HepG2 (cell line): ENCODE measurements around the gene UNC5B. TPM values are rescaled to one million over a fixed set of nuclear protein-coding genes. Genes with fewer than 3 reads are reported as not detected.

Experiments used
- AGO2 ChIP-seq: fragments of 200-400 bp; formaldehyde crosslinking; optimal IDR thresholded peaks from 2 replicates; pipeline ENCODE3; 2017; ENCODE audit warnings: mild to moderate bottlenecking, low read depth, low read length, moderate library complexity
- CBX5 ChIP-seq: sonication (generic); formaldehyde crosslinking; IDR thresholded peaks from 2 replicates; pipeline ENCODE4 v1.4.0; 2020; ENCODE audit warnings: missing genetic modification reagents, borderline replicate concordance
- ELF3 ChIP-seq: IDR thresholded peaks from 2 replicates; pipeline ENCODE4 v1.6.1; 2016; ENCODE audit warnings: missing genetic modification reagents, missing compliant biosample characterization
- FLYWCH1 ChIP-seq: sonication (generic); formaldehyde crosslinking; IDR thresholded peaks from 2 replicates; pipeline ENCODE4 v1.8.1; 2023; ENCODE audit warnings: mild to moderate bottlenecking, missing genetic modification reagents
- FOXP1 ChIP-seq, 2 experiments: fragments of 450-650 bp in 1 of 2; IDR thresholded peaks; 2 replicates each; pipeline ENCODE4 v1.6.1; 2017 to 2018; ENCODE audit warnings: antibody characterized with exemption in 1 of 2
- GMEB1 ChIP-seq: sonication (generic); formaldehyde crosslinking; IDR thresholded peaks from 2 replicates; pipeline ENCODE4 v1.5.1; 2020; ENCODE audit warnings: missing genetic modification reagents, mild to moderate bottlenecking, borderline replicate concordance
- MLLT10 ChIP-seq: sonication (generic); formaldehyde crosslinking; IDR thresholded peaks from 2 replicates; pipeline ENCODE4 v1.4.0; 2020; ENCODE audit warnings: missing genetic modification reagents
- MTA1 ChIP-seq: sonication (generic); formaldehyde crosslinking; IDR thresholded peaks from 2 replicates; pipeline ENCODE4 v1.4.0; 2020; ENCODE audit warnings: missing genetic modification reagents, mild to moderate bottlenecking, borderline replicate concordance
- NR3C1 ChIP-seq: sonication (generic); formaldehyde crosslinking; IDR thresholded peaks from 2 replicates; pipeline ENCODE4 v1.4.0; 2020; ENCODE audit warnings: missing genetic modification reagents
- RXRB ChIP-seq: IDR thresholded peaks from 2 replicates; pipeline ENCODE4 v1.6.1; 2016; ENCODE audit warnings: borderline replicate concordance, missing genetic modification reagents, missing compliant biosample characterization
- SRSF4 ChIP-seq: fragments of 200-400 bp; formaldehyde crosslinking; IDR thresholded peaks from one replicate; pipeline ENCODE4 v1.6.1; 2018; ENCODE audit warnings: mild to moderate bottlenecking, low read depth, low read length, moderate library complexity; ENCODE audit not compliant: poor library complexity, severe bottlenecking
- SUZ12 ChIP-seq: fragments of 150-350 bp; IDR thresholded peaks from 2 replicates; pipeline ENCODE4 v1.6.1; 2014; ENCODE audit warnings: low read depth, low read length
- SYNCRIP ChIP-seq: fragments of 200-400 bp; formaldehyde crosslinking; IDR thresholded peaks from 2 replicates; pipeline ENCODE4 v1.6.1; 2018; ENCODE audit warnings: mild to moderate bottlenecking, low read depth, low read length; ENCODE audit not compliant: insufficient read depth
- TAF1 ChIP-seq: sonication (generic); formaldehyde crosslinking; IDR thresholded peaks from 2 replicates; pipeline ENCODE4 v1.4.0; 2020; ENCODE audit warnings: missing genetic modification reagents
- XBP1 ChIP-seq: sonication (generic); formaldehyde crosslinking; IDR thresholded peaks from 2 replicates; pipeline ENCODE4 v1.5.0; 2020; ENCODE audit warnings: missing genetic modification reagents
- ZBTB10 ChIP-seq: sonication (generic); formaldehyde crosslinking; IDR thresholded peaks from 2 replicates; pipeline ENCODE4 v1.4.0; 2020; ENCODE audit warnings: missing genetic modification reagents, borderline replicate concordance
- ZNF12 ChIP-seq: sonication (generic); formaldehyde crosslinking; IDR thresholded peaks from 2 replicates; pipeline ENCODE4 v1.5.0; 2020; ENCODE audit warnings: missing genetic modification reagents
- ZNF431 ChIP-seq: sonication (generic); formaldehyde crosslinking; IDR thresholded peaks from 2 replicates; pipeline ENCODE4 v1.9.0; 2022; ENCODE audit warnings: missing genetic modification reagents, low read depth, mild to moderate bottlenecking, borderline replicate concordance
- ZNF644 ChIP-seq: IDR thresholded peaks from 2 replicates; pipeline ENCODE4 v1.6.1; 2016; ENCODE audit warnings: low read depth
- ZNF670 ChIP-seq: sonication (generic); formaldehyde crosslinking; IDR thresholded peaks from 2 replicates; pipeline ENCODE4 v1.8.0; 2022; ENCODE audit warnings: mild to moderate bottlenecking, missing genetic modification reagents, borderline replicate concordance
- ZNF839 ChIP-seq: sonication (generic); formaldehyde crosslinking; IDR thresholded peaks from 2 replicates; pipeline ENCODE4 v1.4.0; 2020; ENCODE audit warnings: missing genetic modification reagents, mild to moderate bottlenecking, borderline replicate concordance
- ZNF891 ChIP-seq: sonication (generic); formaldehyde crosslinking; IDR thresholded peaks from 2 replicates; pipeline ENCODE4 v1.5.0; 2020; ENCODE audit warnings: mild to moderate bottlenecking, missing genetic modification reagents
- polyA plus RNA-seq, 8 experiments: library from polyadenylated mRNA; depleted of rRNA in 3 of 8; stranded (reverse) in 7 of 8; unstranded in 1 of 8; fragments of >200 nt; fragmentation: Illumina TruSeq in 4 of 8; extraction: Trizol in 4 of 8; gene quantifications; 2 replicates each; pipeline versions ENCODE4 v1.2.1 to v1.2.3, GENCODE V29; 2011 to 2016; ENCODE audit warnings: low read depth in 4 of 8, missing spikeins in 1 of 8, mixed read lengths in 1 of 8; ENCODE audit not compliant: insufficient read depth in 1 of 8
- total RNA-seq, 5 experiments: library from RNA; depleted of rRNA; stranded (reverse); fragments of >200 nt; fragmentation: Illumina TruSeq; extraction: Trizol; gene quantifications; 2 replicates each; pipeline ENCODE4 v1.2.3, GENCODE V29; 2016; ENCODE audit warnings: low read depth in 1 of 5
- TF ChIP-seq, protein P1 (sequence below): sonication (generic); formaldehyde crosslinking; IDR thresholded peaks from 2 replicates; pipeline ENCODE4 v1.4.0; 2020; ENCODE audit warnings: missing genetic modification reagents

Gene UNC5B
- total and polyA plus RNA-seq, 2 of the 13 experiments (the other 11 are each of a cell fraction or from before 2014, with no cell fraction given) = 0.07 TPM

GRCh38 chr10:71347587-71348395 lies 135.4 kb downstream of the UNC5B start (continued):
- 0 out of 2 replicates have a peak, but pooled peaks have one; percentile 33 for TF ChIP-seq ZNF891
- no peak for TF ChIP-seq ZNF839 (CRISPR knock-in tag)
- TF ChIP-seq ELF3 (CRISPR knock-in tag) = peak; percentile 89
- TF ChIP-seq GMEB1 (CRISPR knock-in tag) = no peak
- peak; percentile 38; the same call in 1 of the 2 replicates for TF ChIP-seq CBX5 (CRISPR knock-in tag)
- TF ChIP-seq MLLT10 (CRISPR knock-in tag) = no peak
- TF ChIP-seq SUZ12 = no peak
- TF ChIP-seq ZNF644 (CRISPR knock-in tag) = peak; percentile 54; the same call in 1 of the 2 replicates
- TF ChIP-seq SYNCRIP = no peak
- TF ChIP-seq ZBTB10 (CRISPR knock-in tag) = 0 out of 2 replicates have a peak, but pooled peaks have one; percentile 37
- TF ChIP-seq ZNF670 (CRISPR knock-in tag) = no peak
- TF ChIP-seq XBP1 (CRISPR knock-in tag) = no peak
- TF ChIP-seq, protein P1, sequence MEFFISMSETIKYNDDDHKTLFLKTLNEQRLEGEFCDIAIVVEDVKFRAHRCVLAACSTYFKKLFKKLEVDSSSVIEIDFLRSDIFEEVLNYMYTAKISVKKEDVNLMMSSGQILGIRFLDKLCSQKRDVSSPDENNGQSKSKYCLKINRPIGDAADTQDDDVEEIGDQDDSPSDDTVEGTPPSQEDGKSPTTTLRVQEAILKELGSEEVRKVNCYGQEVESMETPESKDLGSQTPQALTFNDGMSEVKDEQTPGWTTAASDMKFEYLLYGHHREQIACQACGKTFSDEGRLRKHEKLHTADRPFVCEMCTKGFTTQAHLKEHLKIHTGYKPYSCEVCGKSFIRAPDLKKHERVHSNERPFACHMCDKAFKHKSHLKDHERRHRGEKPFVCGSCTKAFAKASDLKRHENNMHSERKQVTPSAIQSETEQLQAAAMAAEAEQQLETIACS (CRISPR knock-in tag) = no peak
- TF ChIP-seq TAF1 = peak; percentile 60; the same call in 1 of the 2 replicates
- no peak for TF ChIP-seq FOXP1 (IDR thresholded peaks at IDR 0.05)
- TF ChIP-seq FOXP1 (CRISPR knock-in tag; IDR thresholded peaks at IDR 0.05) = peak; percentile 76
- TF ChIP-seq AGO2 = no peak
- TF ChIP-seq RXRB = peak; percentile 78
- no peak for TF ChIP-seq SRSF4
- peak; percentile 89 for TF ChIP-seq ZNF12 (CRISPR knock-in tag)
- TF ChIP-seq MTA1 (CRISPR knock-in tag) = peak; percentile 83; the same call in 1 of the 2 replicates
- 0 out of 2 replicates have a peak, but pooled peaks have one; percentile 21 for TF ChIP-seq ZNF431 (CRISPR knock-in tag)
- TF ChIP-seq NR3C1 (CRISPR knock-in tag) = no peak
- TF ChIP-seq FLYWCH1 (CRISPR knock-in tag) = no peak
